Left cardiac atrium (tissue), 4 donors: Measurements from ENCODE around the gene H3-3A. TPM values are rescaled to one million over a fixed set of nuclear protein-coding genes. Genes with fewer than 3 reads are reported as not detected.
A peak's percentile ranks its signal among the peaks of the same experiment; 100 is the strongest.
"Not testable (repeated sequence)": the region's sequence is repeated elsewhere in the genome, so short reads cannot be mapped to it uniquely, and the experiment has no call there.

Source experiments
- ATAC-seq, 2 donors: fragments of 200-7000 bp; cut with Tn5 transposase; one replicate each; pipeline ENCODE4 v1.9.1; 2020; ENCODE audit warnings: mild to moderate bottlenecking in 2 of 2, moderate library complexity in 2 of 2
- DNase-seq: peaks from one replicate; pipeline ENCODE4 v3.0.0-alpha.2; 2020
- intact Hi-C, 2 donors: fragments of 100-400 bp; cut with DNase I; formaldehyde crosslinking; loops; one replicate each; pipeline versions ENCODE4 v1.14.1 to v1.15.1; 2022 to 2023
- total RNA-seq, 2 donors: library from RNA; stranded (reverse); fragmentation: NEBNext Ultra II Directional; extraction: Animal tissue kit (Norgen Biotek cat#: 25700); gene quantifications; one replicate each; pipeline ENCODE4 v1.2.1, GENCODE V29; 2021
- donor health status: DM: no; HTN: yes; CAD: no.
- donor health status: DM: no; HTN: yes; CAD: no; lungs with severe emphysema.
- donor health status: DM: yes; HTN: yes; CAD: no.
- donor health status: Dilated cardiomyopathy.

The H3-3A gene
- total RNA-seq, 2 donors from 2014 or later = 285 to 316 TPM

DNA sequence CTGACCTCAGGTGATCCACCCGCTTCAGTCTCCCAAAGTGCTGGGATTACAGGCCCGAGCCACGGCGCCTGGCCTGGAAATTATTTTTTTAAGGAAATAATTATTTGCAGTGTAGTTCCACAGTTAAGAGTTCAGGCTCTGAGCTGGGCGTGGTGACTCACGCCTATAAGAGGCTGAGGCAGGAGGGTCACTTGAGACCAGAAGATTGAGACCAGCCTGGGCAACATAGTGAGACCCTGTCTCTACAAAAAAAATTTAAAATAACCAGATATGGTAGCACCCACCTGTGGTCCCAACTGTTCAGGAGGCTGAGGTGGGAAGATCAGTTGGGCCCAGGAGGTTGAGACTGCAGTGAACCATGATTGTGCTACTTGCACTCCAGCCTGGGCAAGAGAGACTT is 13.9 kb downstream of the H3-3A start:
- intact Hi-C loops = no loop called here
- DNase-seq (no peak), ATAC-seq (no peak)

GRCh38 chr1:226078374-226078773 is 15.9 kb downstream of the H3-3A start:
- ATAC-seq = no peak
- intact Hi-C loops = no loop called here

GRCh38 chr1:226082587-226082917 is 20.0 kb downstream of the H3-3A start:
- DNase-seq = no peak
- no peak for ATAC-seq
- intact Hi-C loops = no loop called here

More at GRCh38 chr1:226078374-226078773, 15.9 kb downstream of the H3-3A start:
- no peak for DNase-seq

- intact Hi-C loops = no loop called here
- peak; percentile 82 to 88 for ATAC-seq
- peak; percentile 71 for DNase-seq
Measured at GRCh38 chr1:226082959-226083301, 20.4 kb downstream of the H3-3A start.

- peak; percentile 97 to 99 for ATAC-seq
- intact Hi-C loops = no loop called here
- peak; percentile 93 for DNase-seq
Measured at GRCh38 chr1:226083302-226084101, 21.0 kb downstream of the H3-3A start.

DNA sequence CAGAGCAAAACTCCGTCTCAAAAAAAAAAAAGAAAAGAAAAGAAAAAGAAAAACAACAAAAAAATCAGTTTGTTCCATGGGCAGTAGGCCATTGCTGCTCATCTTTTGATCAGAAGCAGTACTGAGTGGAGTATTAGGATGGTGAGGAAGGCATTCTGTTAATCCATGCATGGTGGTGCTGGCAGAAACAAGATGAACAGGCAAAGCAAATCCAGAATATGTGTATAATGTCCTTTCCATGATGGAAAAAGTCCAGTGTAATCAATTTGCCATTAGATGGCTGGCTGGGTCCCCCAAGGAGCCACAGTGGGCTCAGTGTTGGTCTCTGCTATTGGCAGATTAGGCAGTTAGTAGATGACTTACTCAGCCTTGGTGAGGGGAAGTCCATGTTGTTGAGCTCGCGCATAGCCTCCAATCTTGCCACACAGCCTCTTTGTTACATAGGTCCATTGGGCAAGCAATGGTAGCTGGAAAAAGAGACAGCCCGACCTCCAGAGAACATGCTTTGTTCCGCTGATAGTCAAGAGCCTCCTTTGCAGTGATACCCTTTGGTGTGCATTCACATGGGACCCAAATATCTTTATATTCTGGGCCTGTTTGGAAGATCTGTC is 23.3 kb downstream of the H3-3A start:
- ATAC-seq = no peak
- no peak for DNase-seq
- intact Hi-C loops = no loop called here

DNA sequence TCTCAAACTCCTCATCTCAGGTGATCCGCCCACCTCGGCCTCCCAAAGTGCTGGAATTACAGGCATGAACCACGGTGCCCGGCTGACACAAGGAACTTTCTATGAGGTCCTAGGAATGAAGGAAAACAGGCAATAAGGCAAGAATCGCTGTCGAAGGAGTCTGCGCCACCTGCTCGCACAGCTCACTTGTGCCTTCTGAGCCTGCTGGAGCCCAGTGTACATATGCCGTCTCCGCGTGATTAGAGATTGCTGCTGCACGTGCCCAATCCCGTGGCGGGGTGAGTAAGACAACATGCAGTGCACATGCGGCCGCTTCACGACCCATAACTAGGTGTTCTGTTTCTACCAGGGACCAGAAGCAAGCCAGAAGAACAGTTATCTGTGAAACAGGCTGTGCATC is 24.3 kb downstream of the H3-3A start:
- intact Hi-C loops = no loop called here
- DNase-seq (peak; percentile 3), ATAC-seq (no peak)

GRCh38 chr1:226091461-226091860 is 28.9 kb downstream of the H3-3A start:
- ATAC-seq = no peak
- no peak for DNase-seq
- intact Hi-C loops = no loop called here

DNA sequence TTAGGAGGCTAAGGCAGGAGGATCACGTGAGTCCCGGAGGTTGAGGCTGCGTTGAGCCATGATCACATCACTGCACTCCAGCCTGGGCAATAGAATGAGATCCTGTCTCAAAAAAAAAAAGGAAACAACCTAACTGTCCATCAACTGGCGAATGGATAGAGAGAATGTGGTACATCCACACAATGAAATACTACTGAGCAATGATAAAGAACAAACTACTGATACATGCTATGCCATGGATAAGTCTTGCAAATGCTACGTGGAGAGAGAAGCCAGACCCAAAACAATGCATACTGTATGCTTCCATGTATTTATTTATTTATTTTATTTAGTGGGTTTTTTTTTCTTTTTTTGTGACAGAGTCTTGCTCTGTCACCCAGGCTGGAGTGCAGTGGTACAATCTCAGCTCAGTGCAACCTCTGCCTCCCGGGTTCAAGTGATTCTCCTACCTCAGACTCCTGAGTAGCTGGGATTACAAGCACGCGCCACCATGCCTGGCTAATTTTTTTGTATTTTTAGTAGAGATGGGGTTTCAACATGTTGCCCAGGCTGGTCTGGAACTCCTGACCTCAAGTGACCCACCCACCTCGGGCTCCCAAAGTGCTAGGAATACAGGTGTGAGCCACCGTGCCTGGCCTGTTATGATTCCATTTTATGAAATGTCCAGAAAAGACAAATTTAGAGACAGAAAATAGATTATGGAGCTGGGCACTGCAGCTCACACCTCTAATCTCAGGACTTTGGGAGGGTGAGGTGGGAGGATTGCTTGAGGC is 29.7 kb downstream of the H3-3A start:
- DNase-seq = peak; percentile 2
- intact Hi-C loops = not testable (repeated sequence)

DNA sequence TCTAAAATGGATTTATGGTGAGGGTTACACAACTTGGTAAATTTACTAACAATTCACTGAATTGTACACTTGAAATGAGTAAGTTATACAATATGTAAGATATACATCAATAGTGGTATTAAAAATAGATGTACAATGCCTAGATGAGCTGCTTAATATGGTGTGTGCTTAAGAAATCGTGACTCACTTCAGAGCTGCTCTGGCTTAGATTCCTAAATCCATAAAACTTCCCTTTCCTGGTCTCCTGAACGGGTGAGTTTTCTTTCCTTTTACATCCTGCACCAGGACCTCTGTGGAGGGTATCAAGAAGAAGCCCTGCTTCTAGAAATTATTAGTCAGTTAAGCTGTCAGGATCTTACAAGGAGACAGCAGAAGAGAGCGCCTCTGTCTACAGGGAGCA is 30.4 kb downstream of the H3-3A start:
- ATAC-seq (no peak), DNase-seq (no peak)
- intact Hi-C loops = no loop called here

More for the DNA sequence above, 29.7 kb downstream of the H3-3A start:
- not testable (repeated sequence) for ATAC-seq

DNA sequence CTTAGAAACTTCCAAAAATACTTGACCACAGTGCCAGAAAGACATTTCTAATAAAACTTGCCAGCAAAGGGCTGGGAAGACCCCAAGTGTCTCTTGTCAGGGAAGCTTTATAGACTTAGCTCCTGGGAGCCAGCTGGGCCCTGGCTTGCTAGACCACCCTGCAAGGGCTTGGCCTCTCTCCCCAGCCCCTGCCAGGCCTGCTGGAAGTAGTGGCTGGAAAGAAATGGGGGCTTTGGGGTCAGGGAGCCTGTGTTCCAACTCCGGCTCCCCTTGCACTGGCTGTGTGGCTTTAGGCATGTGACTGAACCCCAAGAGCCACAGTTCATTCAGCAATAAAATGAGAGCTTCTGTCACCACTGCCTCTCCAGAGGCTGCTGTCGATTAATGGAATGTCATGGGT is 31.1 kb downstream of the H3-3A start:
- intact Hi-C loops = no loop called here
- ATAC-seq (no peak), DNase-seq (peak; percentile 10)

DNA sequence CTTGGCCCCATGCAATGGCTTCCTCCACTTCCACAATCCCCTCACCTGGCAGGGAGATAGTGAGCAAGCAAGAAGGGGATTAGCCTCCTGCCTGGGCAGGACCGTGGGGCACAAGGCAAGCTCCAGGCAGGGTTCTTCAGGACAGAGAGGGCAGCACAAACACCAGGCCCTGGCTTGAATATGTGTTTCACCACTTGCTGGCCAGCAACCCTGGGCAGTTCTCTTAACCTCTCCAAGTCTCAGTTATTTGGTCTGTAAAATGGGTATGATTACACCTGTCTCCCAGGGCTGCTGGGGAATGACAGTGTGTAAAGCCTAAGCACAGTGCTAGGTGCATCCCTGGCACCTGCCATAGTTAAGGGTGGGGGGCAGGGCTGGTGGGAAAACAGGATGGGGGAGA is 31.9 kb downstream of the H3-3A start:
- peak; percentile 8 for DNase-seq
- intact Hi-C loops = no loop called here
- ATAC-seq = no peak

GRCh38 chr1:226095286-226095685 is 32.8 kb downstream of the H3-3A start:
- peak; percentile 1 for DNase-seq

GRCh38 chr1:226097866-226098625 is 35.5 kb downstream of the H3-3A start:
- no peak for DNase-seq
- no peak for ATAC-seq
- intact Hi-C loops = no loop called here

More at GRCh38 chr1:226095286-226095685, 32.8 kb downstream of the H3-3A start:
- no peak for ATAC-seq
- intact Hi-C loops = no loop called here

GRCh38 chr1:226098870-226099835 is 36.6 kb downstream of the H3-3A start:
- no peak for ATAC-seq
- intact Hi-C loops = no loop called here
- DNase-seq = no peak

DNA sequence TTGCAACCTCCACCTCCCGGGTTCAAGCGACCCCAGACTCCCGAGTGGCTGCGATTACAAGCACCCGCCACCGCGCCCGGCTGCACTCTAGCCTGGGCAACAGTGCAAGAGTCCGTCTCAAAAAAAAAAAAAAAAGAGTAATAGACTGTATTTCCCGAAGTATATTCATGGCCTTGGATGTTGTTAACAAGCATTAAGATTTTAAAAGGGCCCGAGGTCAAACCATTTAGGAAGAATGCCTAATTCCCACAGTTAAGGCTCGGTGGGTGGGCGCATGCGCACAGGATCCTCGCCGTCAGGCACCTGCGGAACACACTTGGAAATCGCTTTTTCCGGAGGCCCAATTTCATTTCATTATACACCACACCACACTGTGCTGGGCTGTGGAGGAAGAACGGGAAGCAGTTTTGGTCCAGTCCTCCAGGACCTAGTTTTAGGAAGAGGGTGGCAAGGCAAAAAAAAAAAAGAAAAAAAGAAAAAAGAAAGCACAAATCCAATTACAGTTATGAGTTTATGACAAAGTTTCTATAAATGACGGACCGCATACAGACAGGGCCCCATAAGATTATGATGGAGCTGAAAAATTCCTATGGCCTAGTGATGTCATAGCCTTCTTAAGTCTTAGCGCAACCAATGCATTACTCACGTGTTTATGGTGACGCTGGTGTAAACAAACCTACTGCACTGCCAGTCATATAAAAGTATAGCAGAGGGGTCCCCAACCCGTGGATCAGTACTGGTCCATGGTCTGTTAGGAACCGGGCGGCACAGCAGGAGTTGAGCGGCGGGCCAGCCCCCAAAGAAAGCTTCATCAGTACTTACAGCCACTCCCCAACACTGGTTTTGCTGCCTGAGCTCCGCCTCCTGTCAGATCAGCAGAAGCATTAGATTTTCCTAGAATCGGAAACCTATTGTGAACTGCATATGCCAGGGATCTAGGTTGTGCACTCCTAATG is 38.2 kb downstream of the H3-3A start:
- intact Hi-C loops = no loop called here
- peak; percentile 46 for DNase-seq
- peak; percentile 55 to 70 for ATAC-seq

DNA sequence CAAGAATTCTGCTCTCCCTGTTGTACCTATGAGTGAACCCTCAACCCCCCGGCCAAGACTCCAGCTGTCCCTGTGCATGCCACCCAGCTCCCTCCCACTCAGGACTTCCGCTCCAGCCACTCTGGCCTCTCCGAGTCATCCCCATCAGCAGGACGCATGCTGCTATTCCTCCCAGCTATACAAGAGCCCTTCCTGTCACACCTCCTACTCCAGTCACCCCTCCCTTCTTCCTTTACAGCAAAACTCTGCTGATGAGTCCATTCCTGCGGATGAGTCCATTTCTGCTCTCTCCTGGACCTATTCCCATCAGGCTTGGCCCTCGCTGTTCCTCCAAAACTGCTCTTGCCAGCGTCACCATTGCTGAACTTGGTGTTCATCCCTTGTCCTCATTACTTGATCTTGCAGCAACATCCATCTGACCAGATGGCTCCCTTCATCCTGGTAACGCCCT is 42.2 kb downstream of the H3-3A start:
- no peak for ATAC-seq
- intact Hi-C loops = no loop called here
- no peak for DNase-seq
